ENCODE measurements around the gene SEC11A. TPM values are rescaled to one million over a fixed set of nuclear protein-coding genes. Genes with fewer than 3 reads are reported as not detected.

The SEC11A gene
- total RNA-seq, 1 donor: 202 TPM

GRCh38 chr15:84750583-84751092, 34.7 kb upstream of the SEC11A start:
- Histone ChIP-seq H3K9me3 (ENCODE audit: low read depth, low read length) (no peaks in the 10 kb centered on the region), H3K4me2 (ENCODE audit: insufficient read depth, low read length) (peak overlapping the region; percentile 56), H3K4me3 (ENCODE audit: insufficient read depth, low read length) (no peak overlapping the region), H3K27me3 (ENCODE audit: insufficient read depth, low read length) (no peaks in the 10 kb centered on the region), H2AFZ (ENCODE audit: low read length) (no peak overlapping the region), H3K79me2 (ENCODE audit: insufficient read depth, low read length) (peaks cover 86% of the 10 kb centered on the region), H3K27ac (ENCODE audit: low read depth, low read length) (peak overlapping the region; percentile 15), H4K20me1 (ENCODE audit: insufficient read depth, low read length) (peaks cover 55% of the 10 kb centered on the region), H3K4me1 (ENCODE audit: insufficient read depth, low read length) (peaks cover 30% of the 10 kb centered on the region), H3K36me3 (ENCODE audit: insufficient read depth, low read length) (no peaks in the 10 kb centered on the region)
- no peak for DNase-seq (ENCODE audit: insufficient read length, low spot score, missing footprints)
- no peak for TF ChIP-seq CTCF (IDR thresholded peaks at IDR 0.05; ENCODE audit: extremely low read depth, low read depth, low read length)

- Histone ChIP-seq H3K36me3 (ENCODE audit: insufficient read depth, low read length) (no peaks in the 10 kb centered on the region), H3K4me1 (ENCODE audit: insufficient read depth, low read length) (peaks cover 30% of the 10 kb centered on the region), H2AFZ (ENCODE audit: low read length) (peak overlapping the region; percentile 56), H3K27ac (ENCODE audit: low read depth, low read length) (peak overlapping the region; percentile 62), H3K4me2 (ENCODE audit: insufficient read depth, low read length) (peak overlapping the region; percentile 95), H4K20me1 (ENCODE audit: insufficient read depth, low read length) (peaks cover 46% of the 10 kb centered on the region), H3K27me3 (ENCODE audit: insufficient read depth, low read length) (no peaks in the 10 kb centered on the region), H3K79me2 (ENCODE audit: insufficient read depth, low read length) (peaks cover 73% of the 10 kb centered on the region), H3K4me3 (ENCODE audit: insufficient read depth, low read length) (peak overlapping the region; percentile 84), H3K9me3 (ENCODE audit: low read depth, low read length) (no peaks in the 10 kb centered on the region)
- TF ChIP-seq CTCF (IDR thresholded peaks at IDR 0.05; ENCODE audit: extremely low read depth, low read depth, low read length): no peak
- DNase-seq (ENCODE audit: insufficient read length, low spot score, missing footprints): peak; percentile 88
Observed at GRCh38 chr15:84749111-84749991, 33.4 kb upstream of the SEC11A start.

- TF ChIP-seq CTCF (IDR thresholded peaks at IDR 0.05; ENCODE audit: extremely low read depth, low read depth, low read length): no peak
- peak; percentile 97 for DNase-seq (ENCODE audit: insufficient read length, low spot score, missing footprints)
- H3K36me3 ChIP-seq (ENCODE audit: insufficient read depth, low read length): no peaks in the 10 kb centered on the region
- no peaks in the 10 kb centered on the region for H3K9me3 ChIP-seq (ENCODE audit: low read depth, low read length)
- H3K27ac ChIP-seq (ENCODE audit: low read depth, low read length): peak within 1 kb of the TSS; percentile 97
- H3K4me2 ChIP-seq (ENCODE audit: insufficient read depth, low read length): peak within 1 kb of the TSS; percentile 95
- peaks cover 30% of the 10 kb centered on the region for H3K4me1 ChIP-seq (ENCODE audit: insufficient read depth, low read length)
- peaks cover 64% of the 10 kb centered on the region for H3K79me2 ChIP-seq (ENCODE audit: insufficient read depth, low read length)
- H3K4me3 ChIP-seq (ENCODE audit: insufficient read depth, low read length): peak within 1 kb of the TSS; percentile 84
- H4K20me1 ChIP-seq (ENCODE audit: insufficient read depth, low read length): peaks cover 39% of the 10 kb centered on the region
- no peaks in the 10 kb centered on the region for H3K27me3 ChIP-seq (ENCODE audit: insufficient read depth, low read length)
- peak within 1 kb of the TSS; percentile 96 for H2AFZ ChIP-seq (ENCODE audit: low read length)
Observed at GRCh38 chr15:84748274-84749110, 32.6 kb upstream of the SEC11A start, which contains the start of gene ZNF592. Gene ZNF592 (plus strand): TSS chr15:84748592. CDS start chr15:84782676, 34,084 bp downstream.

Measured in osteoblast (primary cell).